Coronary artery (tissue), 2 donors: ENCODE data around the gene KASH5.

Experiments
- DNase-seq: peaks from one replicate; pipeline ENCODE4 v3.0.0-alpha.2; 2017; ENCODE audit warnings: low spot score
- H3K27ac ChIP-seq, 2 donors: fragments of 200-600 bp; sonication (generic); one replicate each; pipeline ENCODE4 v1.5.1; 2016 to 2019
- H3K4me3 ChIP-seq: fragments of 200-600 bp; sonication (generic); 2 replicates; pipeline ENCODE4 v1.5.1; 2016; ENCODE audit warnings: mild to moderate bottlenecking, moderate library complexity
- TF ChIP-seq, protein P1 (sequence below): fragments of 200-600 bp; sonication (generic); IDR thresholded peaks from one replicate; pipeline ENCODE4 v1.5.1; 2019; ENCODE audit warnings: antibody characterized with exemption

The KASH5 gene, protein sequence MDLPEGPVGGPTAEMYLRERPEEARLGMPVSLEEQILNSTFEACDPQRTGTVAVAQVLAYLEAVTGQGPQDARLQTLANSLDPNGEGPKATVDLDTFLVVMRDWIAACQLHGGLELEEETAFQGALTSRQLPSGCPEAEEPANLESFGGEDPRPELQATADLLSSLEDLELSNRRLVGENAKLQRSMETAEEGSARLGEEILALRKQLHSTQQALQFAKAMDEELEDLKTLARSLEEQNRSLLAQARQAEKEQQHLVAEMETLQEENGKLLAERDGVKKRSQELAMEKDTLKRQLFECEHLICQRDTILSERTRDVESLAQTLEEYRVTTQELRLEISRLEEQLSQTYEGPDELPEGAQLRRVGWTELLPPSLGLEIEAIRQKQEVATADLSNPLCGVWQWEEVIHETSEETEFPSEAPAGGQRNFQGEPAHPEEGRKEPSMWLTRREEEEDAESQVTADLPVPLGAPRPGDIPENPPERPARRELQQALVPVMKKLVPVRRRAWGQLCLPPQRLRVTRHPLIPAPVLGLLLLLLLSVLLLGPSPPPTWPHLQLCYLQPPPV

GRCh38 chr19:49387936-49388372 is at the start of gene KASH5:
KASH5 (plus strand) TSS chr19:49388249; CDS start chr19:49390884, 2,635 bp downstream.
- DNase-seq: no peak
- no peak within 1 kb of the TSS for H3K4me3 ChIP-seq
- TF ChIP-seq, protein P1, sequence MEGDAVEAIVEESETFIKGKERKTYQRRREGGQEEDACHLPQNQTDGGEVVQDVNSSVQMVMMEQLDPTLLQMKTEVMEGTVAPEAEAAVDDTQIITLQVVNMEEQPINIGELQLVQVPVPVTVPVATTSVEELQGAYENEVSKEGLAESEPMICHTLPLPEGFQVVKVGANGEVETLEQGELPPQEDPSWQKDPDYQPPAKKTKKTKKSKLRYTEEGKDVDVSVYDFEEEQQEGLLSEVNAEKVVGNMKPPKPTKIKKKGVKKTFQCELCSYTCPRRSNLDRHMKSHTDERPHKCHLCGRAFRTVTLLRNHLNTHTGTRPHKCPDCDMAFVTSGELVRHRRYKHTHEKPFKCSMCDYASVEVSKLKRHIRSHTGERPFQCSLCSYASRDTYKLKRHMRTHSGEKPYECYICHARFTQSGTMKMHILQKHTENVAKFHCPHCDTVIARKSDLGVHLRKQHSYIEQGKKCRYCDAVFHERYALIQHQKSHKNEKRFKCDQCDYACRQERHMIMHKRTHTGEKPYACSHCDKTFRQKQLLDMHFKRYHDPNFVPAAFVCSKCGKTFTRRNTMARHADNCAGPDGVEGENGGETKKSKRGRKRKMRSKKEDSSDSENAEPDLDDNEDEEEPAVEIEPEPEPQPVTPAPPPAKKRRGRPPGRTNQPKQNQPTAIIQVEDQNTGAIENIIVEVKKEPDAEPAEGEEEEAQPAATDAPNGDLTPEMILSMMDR: no peak
- no peak within 1 kb of the TSS for H3K27ac ChIP-seq

- TF ChIP-seq, protein P1: no peak
- Histone ChIP-seq H3K4me3 (peak overlapping the region; percentile 71), H3K27ac (peak overlapping the region; percentile 91 to 95)
- DNase-seq: peak; percentile 81
These were observed 49.3 kb upstream of the KASH5 start for GRCh38 chr19:49338691-49339300.

GRCh38 chr19:49339301-49340068 is 48.6 kb upstream of the KASH5 start:
- Histone ChIP-seq H3K27ac (peak overlapping the region; percentile 91 to 95), H3K4me3 (peak overlapping the region; percentile 71)
- peak; percentile 96 for DNase-seq
- TF ChIP-seq, protein P1: no peak

DNA sequence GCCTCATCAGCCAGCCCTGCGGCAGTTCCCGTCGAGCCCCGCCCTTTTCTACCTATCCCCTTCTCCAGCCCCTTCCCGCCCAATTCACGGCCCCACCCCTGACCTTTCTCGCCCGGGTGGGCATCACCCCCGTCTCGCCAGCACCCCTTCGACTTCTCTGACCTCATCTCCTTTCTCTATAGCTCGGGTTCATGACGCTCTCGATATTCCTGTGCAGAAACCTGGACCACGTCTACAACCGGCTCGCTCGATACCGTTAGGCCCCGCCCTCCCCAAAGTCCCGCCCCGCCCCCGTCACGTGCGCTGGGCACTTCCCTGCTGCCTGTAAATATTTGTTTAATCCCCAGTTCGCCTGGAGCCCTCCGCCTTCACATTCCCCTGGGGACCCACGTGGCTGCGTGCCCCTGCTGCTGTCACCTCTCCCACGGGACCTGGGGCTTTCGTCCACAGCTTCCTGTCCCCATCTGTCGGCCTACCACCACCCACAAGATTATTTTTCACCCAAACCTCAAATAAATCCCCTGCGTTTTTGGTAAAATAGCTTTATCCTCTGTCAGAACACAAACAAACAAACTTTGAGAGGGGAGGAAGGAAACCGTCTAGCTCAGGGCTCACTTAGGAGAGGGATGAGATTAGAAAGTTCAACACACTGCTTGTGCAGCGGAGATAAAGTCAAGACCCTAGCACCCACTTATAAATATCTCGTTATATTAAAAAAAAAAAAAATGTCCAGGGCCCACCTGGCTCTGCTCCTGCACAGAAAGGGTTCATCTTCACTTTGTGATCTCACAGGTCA is 47.8 kb upstream of the KASH5 start:
- peak overlapping the region; percentile 91 to 95 for H3K27ac ChIP-seq

GRCh38 chr19:49340865-49341718 is 47.0 kb upstream of the KASH5 start:
- peak; percentile 73 for DNase-seq
- H3K4me3 ChIP-seq: no peak overlapping the region
- H3K27ac ChIP-seq: peak overlapping the region; percentile 91 to 95
- TF ChIP-seq, protein P1: no peak

More for the DNA sequence above, 47.8 kb upstream of the KASH5 start:
- H3K4me3 ChIP-seq: peak overlapping the region; percentile 71
- TF ChIP-seq, protein P1: no peak
- peak; percentile 94 for DNase-seq
